ENCODE measurements around the gene AQP1.

The AQP1 gene

DNA sequence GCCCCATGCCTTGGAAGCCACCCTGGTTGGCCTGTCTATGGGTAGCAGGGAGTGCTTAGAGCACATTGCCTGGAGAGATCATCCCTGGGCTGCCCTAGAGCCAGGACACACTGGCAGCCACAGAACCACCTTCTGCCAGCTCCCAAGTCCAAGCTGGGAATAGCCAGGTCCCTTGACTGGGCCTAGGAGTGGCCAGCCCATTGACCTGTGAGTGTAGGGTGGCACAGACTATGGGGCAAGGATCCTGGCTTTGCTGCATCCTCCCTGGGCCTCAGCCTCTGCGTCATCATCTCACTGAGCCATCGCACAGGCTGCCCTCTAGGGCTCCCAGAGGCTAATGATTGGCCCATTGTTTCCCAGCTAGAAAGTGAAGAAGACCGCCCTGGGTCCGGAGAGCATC is 7.0 kb downstream of the AQP1 start:
- in situ Hi-C loops (cut with HindIII; ENCODE audit: low sequenced_read_pairs), result no loop called here

DNA sequence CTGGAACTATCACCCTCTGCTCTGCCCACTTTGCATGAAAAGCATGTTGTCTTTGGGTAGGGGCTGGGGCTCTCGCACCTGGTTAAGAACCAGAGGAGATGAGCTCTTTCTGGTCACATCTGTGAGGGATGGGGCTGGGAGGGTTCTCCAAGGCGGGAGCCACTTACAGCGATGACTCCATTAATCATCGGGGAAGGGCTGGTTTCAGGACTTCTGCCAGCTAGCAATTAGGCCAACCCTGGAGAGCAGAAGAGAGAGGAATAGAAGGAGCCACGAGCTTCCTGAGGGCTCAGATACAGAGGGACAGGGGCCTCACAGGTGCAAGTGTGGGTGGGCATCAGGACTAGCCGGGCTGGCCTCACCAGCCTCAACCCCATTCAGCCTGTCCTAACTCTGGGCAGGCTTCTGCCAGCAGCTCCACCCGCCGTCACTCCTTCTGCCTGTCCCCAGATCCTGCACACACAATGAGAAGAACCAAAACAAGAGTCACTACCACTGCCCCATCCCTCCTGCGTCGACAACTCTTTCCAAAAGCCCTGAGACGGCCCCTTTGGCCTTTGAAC is 8.4 kb downstream of the AQP1 start:
- in situ Hi-C loops (cut with HindIII; ENCODE audit: low sequenced_read_pairs), result no loop called here

DNA sequence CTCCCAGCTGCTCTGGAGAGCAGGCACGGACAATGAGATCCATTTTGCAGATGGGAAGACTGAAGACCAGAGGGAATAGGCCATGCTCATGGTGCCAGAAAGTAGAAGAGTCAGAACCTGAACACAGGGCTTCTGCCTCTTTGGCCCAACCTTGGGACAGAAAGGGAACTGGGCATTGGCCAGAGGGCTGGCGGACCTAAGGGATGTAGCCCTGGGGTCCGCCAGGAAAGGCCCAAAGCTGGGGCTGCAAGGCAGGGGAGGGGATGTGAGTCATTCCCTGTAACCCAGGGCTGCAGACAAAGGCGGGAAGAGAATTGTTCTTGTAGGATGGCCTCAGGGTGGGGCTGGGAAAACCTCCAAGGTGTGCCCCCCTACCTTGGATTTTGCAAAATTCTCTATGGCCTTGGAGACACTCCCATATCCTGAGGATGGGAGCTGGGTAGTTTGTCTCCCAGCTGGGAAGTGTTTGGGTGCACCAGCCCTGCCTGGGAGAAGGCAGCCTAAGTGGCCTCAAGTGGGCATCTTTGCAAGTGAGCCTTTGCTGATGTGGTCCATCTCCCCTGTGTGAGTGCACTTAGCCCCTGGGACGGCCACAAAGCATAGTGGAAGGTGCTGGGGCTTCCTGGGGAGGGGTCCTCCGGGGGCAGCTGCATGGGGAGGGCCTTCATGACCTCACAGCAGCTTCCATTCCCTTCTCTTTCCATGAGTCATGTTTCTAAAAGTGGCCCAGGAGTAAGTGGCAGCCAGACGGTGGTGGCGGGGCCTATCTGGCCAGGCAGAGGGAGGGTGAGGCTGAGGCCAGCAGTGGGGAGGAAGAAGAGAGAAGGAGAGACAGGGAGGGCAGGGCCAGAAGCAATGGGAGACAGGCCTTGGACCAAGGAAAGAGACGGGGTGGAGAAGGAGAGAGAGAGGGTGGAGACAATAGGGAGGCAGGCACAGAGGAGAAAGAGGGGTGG is 9.2 kb downstream of the AQP1 start:
- in situ Hi-C loops (cut with HindIII; ENCODE audit: low sequenced_read_pairs), result no loop called here

DNA sequence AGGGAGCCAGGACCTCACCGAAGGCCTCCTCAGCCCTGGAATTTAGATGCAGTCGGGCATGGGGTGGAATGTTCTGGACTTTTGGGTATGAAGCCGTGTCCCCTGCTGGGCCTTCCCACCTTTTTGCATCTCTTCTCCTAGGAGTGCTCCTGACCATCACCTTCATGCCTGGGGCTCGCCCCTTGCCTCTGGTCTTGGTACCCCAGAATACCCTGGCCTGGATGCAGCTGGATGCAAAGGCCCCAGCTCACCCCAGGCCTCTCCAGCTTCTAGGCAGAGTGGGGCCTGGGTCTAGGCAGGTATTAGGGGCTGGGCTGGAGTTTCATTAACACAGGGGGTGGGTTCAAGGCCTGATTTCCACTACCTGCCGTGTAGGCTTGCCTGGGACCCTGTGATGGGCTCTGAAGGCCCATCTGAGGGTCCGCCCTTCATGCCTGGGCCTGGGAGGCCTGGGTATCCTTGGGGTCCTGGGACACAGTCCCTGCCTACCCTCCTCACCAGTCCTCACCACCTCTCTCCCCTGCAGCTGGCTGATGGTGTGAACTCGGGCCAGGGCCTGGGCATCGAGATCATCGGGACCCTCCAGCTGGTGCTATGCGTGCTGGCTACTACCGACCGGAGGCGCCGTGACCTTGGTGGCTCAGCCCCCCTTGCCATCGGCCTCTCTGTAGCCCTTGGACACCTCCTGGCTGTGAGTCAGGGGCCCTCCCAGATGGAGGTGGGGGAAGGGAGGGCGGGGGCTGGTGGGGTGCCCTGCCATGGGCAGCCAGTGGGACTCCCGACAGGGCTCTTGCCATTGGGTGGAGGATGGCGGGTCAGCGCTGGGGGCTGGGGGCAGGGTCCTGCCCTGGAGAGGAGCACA is 10.1 kb downstream of the AQP1 start:
- in situ Hi-C loops (cut with HindIII; ENCODE audit: low sequenced_read_pairs), result no loop called here

DNA sequence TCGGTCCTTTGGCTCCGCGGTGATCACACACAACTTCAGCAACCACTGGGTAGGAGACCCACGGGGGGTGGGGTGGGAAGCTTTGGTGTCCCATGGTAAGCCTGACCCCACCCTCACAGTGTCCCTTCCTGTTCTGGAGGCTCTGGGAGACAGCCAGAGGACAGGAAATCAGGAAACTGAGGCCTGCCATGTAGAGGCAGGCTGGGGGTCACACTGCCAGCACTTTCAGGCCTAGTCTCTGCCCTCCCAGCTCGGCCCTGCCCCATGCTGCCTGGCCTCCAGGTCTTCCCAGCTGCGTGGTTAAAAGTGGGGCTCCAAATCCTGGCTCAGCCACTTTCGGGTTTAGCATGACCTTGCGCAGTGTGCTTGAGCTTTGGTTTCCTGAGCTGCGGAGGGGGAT is 10.9 kb downstream of the AQP1 start:
- in situ Hi-C loops (cut with HindIII; ENCODE audit: low sequenced_read_pairs), result no loop called here

DNA sequence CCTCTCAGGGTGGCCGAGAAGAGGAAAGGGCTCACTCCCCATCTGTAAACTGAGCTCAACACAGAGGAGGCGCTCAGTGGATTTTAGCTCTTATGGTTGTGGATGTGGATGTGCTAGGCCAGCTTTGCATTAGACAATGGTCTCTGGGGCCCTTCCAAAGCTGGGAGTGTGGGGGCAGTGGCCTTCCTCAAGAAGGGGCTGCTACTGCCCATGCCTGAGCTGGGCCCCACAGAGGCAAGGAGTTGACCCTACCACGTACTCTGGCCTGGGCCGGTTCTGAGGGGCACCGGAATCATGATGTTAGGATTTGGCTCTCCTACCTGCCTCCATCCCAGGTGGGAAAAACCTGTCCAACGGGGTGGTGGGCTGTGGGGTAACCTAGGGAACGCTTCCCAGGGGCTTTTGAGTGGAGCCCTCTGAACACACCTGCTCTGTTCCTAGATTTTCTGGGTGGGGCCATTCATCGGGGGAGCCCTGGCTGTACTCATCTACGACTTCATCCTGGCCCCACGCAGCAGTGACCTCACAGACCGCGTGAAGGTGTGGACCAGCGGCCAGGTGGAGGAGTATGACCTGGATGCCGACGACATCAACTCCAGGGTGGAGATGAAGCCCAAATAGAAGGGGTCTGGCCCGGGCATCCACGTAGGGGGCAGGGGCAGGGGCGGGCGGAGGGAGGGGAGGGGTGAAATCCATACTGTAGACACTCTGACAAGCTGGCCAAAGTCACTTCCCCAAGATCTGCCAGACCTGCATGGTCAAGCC is 11.5 kb downstream of the AQP1 start:
- in situ Hi-C loops (cut with HindIII; ENCODE audit: low sequenced_read_pairs), result no loop called here

DNA sequence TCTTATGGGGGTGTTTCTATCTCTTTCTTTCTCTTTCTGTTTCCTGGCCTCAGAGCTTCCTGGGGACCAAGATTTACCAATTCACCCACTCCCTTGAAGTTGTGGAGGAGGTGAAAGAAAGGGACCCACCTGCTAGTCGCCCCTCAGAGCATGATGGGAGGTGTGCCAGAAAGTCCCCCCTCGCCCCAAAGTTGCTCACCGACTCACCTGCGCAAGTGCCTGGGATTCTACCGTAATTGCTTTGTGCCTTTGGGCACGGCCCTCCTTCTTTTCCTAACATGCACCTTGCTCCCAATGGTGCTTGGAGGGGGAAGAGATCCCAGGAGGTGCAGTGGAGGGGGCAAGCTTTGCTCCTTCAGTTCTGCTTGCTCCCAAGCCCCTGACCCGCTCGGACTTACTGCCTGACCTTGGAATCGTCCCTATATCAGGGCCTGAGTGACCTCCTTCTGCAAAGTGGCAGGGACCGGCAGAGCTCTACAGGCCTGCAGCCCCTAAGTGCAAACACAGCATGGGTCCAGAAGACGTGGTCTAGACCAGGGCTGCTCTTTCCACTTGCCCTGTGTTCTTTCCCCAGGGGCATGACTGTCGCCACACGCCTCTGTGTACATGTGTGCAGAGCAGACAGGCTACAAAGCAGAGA is 12.2 kb downstream of the AQP1 start:
- in situ Hi-C loops (cut with HindIII; ENCODE audit: low sequenced_read_pairs), result no loop called here

DNA sequence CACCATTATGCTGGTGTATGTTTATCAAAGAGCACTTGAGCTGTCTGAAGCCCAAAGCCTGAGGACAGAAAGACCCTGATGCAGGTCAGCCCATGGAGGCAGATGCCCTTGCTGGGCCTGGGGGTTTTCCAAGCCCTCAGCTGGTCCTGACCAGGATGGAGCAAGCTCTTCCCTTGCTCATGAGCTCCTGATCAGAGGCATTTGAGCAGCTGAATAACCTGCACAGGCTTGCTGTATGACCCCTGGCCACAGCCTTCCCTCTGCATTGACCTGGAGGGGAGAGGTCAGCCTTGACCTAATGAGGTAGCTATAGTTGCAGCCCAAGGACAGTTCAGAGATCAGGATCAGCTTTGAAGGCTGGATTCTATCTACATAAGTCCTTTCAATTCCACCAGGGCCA is 13.0 kb downstream of the AQP1 start:
- in situ Hi-C loops (cut with HindIII; ENCODE audit: low sequenced_read_pairs), result no loop called here

DNA sequence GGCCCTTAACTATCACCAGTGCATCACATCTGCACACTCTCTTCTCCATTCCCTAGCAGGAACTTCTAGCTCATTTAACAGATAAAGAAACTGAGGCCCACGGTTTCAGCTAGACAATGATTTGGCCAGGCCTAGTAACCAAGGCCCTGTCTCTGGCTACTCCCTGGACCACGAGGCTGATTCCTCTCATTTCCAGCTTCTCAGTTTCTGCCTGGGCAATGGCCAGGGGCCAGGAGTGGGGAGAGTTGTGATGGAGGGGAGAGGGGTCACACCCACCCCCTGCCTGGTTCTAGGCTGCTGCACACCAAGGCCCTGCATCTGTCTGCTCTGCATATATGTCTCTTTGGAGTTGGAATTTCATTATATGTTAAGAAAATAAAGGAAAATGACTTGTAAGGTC is 13.5 kb downstream of the AQP1 start:
- in situ Hi-C loops (cut with HindIII; ENCODE audit: low sequenced_read_pairs), result no loop called here

DNA sequence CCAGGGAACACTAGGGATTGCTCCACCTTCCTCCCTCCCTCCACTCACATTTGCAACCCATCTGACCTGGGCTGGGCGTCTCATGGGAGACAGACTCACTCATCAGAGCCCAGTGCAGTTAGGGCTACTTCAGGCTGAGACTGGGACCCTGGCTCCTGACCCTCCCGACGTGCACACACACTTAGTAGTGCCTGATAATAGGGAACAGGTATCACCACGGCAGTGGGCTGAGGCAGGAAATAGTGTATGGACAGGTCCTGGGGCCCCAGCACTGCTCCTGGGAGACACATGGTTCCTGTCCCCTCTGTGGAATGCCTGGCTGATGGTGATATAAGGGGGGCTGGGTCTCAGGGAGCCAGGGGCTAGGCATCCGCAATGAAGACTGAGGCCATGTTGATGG is 14.3 kb downstream of the AQP1 start:
- in situ Hi-C loops (cut with HindIII; ENCODE audit: low sequenced_read_pairs), result no loop called here

DNA sequence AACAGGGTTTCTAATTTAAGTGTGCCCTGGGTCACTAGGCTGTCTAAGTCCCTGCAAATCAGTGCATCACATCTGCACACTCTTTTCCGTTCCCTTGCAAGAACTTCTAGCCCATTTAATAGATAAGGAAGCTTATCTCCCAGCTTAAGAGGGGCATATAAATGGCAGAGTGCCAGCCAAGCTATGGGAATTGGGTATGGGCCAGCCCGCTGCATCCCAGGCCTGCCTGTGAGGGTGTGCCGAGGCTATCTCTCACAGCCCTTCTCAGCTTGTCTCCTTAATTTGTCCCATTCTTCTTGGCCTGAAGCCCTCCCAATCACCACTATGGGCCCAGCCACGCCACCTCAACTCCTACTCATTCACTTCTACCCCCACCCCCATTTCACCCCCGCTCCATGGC is 14.7 kb downstream of the AQP1 start:
- in situ Hi-C loops (cut with HindIII; ENCODE audit: low sequenced_read_pairs), result no loop called here

DNA sequence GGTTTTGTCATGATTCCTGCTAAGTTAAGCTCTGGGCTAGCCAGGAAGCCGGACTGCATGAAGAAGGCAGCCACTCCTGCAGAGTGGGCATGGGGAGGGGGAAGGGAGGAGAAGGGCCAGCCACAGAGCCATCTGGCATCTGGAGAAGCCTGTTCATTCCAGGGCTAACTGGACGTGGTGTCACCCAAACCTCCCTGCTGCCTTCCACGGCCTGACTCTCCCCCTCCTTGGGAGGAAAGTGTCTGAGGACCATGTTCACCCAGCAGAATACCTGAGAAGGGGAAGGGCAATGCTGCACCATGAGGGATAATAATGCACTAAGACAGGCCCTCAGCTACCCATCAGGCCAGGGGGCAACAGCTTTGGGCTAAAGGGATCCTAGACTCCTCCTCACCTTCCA is 15.4 kb downstream of the AQP1 start:
- in situ Hi-C loops (cut with HindIII; ENCODE audit: low sequenced_read_pairs), result no loop called here

DNA sequence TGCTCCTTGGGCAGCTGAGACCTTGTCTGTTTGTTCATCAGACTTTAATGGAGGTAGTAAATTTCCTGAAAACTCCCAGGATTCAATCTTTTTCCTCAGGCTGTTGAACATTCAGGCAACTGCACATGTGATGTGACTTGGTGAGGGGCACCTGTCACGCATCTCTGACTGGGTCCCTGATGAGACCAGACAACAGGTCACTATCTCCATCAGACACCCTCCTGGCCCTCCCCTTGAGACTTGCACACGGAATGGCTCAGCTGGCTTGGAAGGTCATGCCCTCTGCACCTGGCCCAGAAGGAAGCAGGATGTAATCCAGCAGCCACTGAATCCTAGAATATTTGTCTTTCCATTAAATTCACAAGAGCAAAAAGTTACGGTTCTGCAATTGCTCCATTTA is 15.9 kb downstream of the AQP1 start:
- in situ Hi-C loops (cut with HindIII; ENCODE audit: low sequenced_read_pairs), result no loop called here

DNA sequence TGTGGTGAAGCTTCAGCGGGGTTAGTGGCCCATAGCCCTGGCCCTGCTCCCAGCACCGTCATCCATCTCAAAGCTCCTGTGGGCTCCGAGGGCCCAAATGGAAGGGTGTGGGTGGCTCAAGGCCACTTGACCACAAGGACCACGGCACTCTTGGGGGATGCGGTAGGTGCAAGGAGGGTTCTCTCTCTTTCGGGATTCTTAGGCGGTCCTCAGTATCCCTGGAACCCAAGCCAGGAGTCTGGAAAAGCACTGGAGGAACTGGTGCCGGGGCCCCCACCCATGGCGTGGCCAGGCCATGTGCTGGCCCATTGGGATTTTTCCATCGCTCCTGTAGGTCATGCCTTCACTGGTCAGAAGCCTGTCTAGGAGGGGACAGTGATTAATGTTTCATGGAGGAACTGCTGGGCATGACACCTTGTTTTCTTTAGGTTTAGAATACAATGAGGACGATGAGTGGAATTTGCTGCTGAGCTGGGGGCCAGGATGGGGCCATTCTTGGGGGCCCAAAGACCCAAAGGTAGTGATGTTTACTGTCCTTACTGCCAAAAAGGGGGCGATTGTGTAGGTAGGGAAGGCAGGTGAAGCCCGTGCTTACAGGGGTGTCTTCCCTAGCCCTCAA is 16.7 kb downstream of the AQP1 start:
- in situ Hi-C loops (cut with HindIII; ENCODE audit: low sequenced_read_pairs), result no loop called here

DNA sequence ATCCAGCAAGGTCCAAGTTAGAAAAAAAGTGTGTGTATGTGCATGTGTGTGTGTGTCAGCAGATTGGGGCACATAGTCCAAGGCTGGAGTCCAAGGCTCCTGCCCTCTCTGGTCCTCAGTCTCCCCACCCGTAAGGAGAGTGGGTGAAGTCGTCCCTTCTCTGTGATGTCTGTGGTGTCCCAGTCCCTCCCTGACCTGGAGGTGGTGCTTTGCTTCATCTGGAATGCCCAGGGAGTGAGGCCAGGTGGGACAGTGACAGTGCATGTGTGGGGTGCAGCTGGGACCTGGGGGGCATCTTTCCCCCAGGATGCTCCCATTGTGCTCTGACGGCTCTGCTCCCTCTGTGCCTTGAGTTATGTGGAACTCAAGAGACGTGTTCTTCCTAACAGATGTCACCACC is 18.0 kb downstream of the AQP1 start:
- in situ Hi-C loops (cut with HindIII; ENCODE audit: low sequenced_read_pairs), result no loop called here

DNA sequence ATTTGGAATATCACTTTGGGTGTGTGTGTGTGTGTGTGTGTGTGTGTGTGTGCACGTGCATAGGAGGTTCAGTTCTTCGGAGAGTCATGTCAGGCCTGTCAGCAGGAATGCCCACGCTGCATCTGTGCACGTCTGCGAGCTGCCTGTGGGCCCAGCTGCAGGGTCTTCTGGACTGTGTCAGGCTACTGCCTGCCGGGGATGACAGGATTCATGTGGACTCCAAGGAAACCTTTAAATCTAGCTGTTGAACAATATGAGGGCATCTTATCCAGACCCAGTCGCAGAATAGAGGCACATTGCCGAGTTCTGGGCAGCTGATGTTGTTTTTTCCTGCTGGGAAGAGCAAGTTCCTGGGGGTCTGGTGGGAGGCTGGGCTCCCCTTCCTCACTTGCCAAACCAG is 19.0 kb downstream of the AQP1 start:
- in situ Hi-C loops (cut with HindIII; ENCODE audit: low sequenced_read_pairs), result no loop called here

DNA sequence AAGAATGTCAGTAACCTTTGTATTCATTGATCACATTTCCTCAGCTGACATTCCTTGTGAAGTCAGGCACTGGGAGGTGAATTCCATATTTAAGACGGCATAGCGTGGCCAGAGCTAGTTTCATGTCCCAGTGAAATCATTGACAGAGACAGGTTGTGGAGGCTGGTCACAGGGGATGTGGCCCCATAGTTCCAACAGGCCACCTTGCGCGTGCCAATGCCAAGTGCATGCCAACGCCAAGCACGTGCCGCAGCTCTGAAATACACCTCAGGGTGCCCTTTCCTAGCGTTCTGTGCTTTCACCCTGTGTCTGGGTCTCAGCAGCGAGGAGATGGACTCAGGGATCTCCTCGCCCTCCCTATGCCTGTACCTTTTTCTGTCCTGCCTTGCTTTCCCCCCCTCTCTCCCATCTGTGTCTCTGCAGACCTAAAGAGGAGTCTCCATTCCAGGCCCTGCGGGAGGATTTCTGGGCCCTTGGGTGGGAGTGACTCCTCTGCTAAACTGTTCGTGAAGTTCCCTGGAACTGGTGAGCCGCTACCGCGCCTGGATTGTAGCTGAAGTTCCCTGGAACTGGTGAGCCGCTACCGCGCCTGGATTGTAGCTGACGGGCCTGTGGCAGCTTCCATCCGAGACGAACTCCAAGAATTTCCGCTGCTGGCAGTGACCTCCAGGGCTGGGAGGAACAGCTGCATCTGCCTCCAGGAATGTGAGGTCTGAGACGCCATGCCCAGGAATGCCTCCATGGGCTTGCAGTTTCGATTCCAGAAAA is 19.7 kb downstream of the AQP1 start:
- in situ Hi-C loops (cut with HindIII; ENCODE audit: low sequenced_read_pairs), result no loop called here

DNA sequence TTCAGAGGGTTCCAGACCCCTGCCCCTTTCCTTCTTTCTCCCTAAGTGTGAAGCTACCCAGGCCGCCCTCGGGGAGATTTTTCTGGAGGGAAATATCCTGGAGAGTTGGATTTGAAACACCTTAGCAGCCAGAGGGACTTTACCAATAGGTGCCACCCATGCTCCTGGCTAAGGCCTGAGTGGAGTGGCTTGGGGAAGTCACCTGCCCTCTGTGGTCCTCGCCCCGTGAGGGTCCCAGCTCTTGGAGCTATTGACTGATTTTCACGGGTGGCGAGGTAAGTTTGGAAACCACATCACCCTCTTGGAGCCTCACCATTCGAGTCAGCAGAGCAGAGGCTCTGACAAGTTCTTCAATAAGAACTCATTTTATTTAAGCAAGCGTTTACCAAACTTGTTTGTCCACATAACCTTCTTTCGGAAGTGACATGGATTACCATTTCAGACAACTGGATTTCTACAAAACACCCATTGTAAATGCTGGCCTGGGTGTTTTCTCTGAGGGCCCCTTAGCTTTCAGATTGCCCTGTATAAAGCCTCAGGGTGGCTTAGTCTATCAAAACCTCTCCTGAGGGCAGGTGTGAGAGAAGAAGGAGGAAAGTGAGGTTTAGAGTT is 20.4 kb downstream of the AQP1 start:
- in situ Hi-C loops (cut with HindIII; ENCODE audit: low sequenced_read_pairs), result no loop called here

DNA sequence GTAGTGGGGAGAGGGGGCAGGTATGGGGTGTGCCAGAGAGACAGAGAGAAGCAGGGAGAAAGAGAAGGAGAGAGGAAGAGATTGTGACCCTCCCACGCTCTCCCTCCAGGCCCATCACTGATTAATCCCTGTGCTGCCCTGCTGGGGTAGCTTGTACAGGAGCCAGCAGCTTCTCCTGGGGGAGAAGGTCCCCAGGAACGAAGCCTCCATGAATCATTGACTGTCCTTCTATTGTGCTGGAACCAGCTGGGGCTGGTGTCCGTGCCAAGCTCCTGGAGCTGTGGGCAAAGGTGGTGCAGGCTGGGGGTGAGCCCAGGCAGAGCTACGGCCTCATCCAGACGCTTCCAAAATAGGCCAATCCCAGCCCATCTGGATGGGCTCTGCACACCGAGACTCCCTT is 20.9 kb downstream of the AQP1 start:
- in situ Hi-C loops (cut with HindIII; ENCODE audit: low sequenced_read_pairs), result no loop called here
